Measurements from ENCODE around the gene ANKRD29. TPM values are rescaled to one million over a fixed set of nuclear protein-coding genes. Genes with fewer than 3 reads are reported as not detected.

The ANKRD29 gene
- total RNA-seq, 1 donor, result 0.43 TPM

DNA sequence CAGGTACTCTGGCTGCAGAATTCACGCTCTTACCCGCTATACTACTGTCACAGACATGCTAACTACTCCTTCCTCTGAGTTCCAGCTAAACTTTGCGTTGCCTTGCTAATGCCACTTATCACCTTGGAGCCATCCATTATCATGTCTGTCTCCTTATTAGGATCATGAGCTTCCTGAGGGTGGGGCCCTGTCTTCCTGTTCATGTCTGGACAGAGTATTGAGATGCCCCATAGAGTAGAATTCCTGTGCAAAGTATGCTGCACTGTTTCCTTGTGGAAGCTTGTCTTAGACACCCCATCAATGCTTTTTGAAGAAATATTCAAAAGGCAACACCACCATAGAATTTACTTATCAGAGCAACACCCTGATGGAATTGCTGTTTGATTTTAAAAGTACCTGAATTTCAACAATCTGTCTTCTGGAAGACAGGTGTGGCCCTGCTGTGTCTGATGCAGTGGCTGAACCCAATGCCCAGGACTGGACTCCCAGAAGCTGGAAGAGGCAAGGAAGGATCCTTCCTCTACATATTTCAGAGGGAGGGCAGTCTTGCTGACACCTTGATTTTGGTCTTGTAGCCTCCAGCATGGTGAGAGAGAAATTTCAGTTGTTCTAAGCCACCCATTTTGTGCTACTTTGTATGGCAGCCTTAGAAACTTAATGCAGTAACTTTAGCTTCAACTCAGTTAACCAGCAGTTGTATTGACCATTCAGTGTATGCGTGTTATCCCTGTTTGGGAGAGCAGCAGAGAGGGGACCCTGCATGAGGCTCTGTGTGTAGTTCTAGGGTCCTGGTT, 32.1 kb upstream of the ANKRD29 start:
- TF ChIP-seq, protein P1, sequence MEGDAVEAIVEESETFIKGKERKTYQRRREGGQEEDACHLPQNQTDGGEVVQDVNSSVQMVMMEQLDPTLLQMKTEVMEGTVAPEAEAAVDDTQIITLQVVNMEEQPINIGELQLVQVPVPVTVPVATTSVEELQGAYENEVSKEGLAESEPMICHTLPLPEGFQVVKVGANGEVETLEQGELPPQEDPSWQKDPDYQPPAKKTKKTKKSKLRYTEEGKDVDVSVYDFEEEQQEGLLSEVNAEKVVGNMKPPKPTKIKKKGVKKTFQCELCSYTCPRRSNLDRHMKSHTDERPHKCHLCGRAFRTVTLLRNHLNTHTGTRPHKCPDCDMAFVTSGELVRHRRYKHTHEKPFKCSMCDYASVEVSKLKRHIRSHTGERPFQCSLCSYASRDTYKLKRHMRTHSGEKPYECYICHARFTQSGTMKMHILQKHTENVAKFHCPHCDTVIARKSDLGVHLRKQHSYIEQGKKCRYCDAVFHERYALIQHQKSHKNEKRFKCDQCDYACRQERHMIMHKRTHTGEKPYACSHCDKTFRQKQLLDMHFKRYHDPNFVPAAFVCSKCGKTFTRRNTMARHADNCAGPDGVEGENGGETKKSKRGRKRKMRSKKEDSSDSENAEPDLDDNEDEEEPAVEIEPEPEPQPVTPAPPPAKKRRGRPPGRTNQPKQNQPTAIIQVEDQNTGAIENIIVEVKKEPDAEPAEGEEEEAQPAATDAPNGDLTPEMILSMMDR (IDR thresholded peaks at IDR 0.05; ENCODE audit: insufficient read depth, low read depth, low read length), result no peak
- H3K4me3 ChIP-seq (ENCODE audit: low read depth, low read length), result no peak overlapping the region
- DNase-seq (ENCODE audit: low read depth), result no peak

DNA sequence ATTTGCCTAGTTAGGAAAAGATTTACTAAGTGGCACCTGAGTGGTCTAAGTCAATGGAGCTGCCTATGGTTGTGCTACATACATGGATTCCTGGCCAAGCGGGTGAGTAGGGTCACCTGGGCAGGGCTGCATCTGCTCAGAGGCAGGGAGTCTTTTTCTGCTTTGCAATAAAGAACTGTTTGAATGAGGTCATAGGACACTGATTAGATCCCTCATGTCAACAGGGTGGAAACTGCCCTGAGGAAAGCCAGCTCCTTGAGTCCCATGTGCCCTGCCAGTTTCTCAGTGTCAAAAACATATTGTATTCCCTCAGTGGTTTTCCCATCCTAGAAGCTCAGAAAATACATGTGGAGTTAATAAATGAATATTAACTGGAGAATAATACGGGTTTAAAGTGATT, 31.1 kb upstream of the ANKRD29 start:
- DNase-seq (ENCODE audit: low read depth), result no peak
- no peak overlapping the region for H3K4me3 ChIP-seq (ENCODE audit: low read depth, low read length)
- TF ChIP-seq, protein P1 (IDR thresholded peaks at IDR 0.05; ENCODE audit: insufficient read depth, low read depth, low read length), result no peak

- no peak for DNase-seq (ENCODE audit: low read depth)
- TF ChIP-seq, protein P1 (IDR thresholded peaks at IDR 0.05; ENCODE audit: insufficient read depth, low read depth, low read length), result no peak
- H3K4me3 ChIP-seq (ENCODE audit: low read depth, low read length), result no peak overlapping the region
Measured at GRCh38 chr18:23690505-23691068, 27.9 kb upstream of the ANKRD29 start.

DNA sequence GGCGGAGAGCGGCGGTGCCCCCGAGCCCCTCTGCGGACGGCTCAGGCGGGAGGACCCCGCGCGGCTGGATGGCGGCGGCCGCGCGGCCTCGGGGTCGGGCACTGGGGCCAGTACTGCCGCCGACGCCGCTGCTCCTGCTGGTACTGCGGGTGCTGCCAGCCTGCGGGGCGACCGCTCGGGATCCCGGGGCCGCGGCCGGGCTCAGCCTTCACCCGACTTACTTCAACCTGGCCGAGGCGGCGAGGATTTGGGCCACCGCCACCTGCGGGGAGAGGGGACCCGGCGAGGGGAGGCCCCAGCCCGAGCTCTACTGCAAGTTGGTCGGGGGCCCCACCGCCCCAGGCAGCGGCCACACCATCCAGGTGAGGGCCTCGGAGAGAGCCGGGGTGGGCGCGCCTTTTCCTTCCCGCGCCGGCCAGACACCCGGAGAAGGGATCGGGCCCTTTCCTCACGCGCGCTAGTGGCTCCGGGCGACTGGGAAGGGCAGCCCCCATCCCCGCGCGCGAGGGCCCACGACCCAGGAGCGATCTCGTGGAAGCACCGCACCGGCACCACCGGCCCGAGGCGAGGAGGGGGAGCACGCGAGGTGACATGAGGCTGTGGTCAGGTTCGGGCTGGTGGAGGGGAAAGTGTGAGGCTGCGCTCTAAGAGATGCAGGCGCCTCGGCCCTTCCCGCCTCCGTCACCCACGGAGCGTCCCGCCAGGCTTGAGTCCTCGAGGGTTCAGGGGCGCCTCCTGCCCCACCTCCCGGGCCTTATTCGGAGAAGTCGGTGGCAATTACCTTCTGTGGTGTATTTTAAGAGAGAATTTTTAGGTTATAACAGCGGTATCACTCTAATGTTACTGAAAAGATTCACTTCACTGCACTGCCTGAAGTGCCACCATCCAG, 27.1 kb upstream of the ANKRD29 start:
- TF ChIP-seq, protein P1 (IDR thresholded peaks at IDR 0.05; ENCODE audit: insufficient read depth, low read depth, low read length), result no peak
- no peak for DNase-seq (ENCODE audit: low read depth)
- H3K4me3 ChIP-seq (ENCODE audit: low read depth, low read length), result peak overlapping the region; percentile 53

DNA sequence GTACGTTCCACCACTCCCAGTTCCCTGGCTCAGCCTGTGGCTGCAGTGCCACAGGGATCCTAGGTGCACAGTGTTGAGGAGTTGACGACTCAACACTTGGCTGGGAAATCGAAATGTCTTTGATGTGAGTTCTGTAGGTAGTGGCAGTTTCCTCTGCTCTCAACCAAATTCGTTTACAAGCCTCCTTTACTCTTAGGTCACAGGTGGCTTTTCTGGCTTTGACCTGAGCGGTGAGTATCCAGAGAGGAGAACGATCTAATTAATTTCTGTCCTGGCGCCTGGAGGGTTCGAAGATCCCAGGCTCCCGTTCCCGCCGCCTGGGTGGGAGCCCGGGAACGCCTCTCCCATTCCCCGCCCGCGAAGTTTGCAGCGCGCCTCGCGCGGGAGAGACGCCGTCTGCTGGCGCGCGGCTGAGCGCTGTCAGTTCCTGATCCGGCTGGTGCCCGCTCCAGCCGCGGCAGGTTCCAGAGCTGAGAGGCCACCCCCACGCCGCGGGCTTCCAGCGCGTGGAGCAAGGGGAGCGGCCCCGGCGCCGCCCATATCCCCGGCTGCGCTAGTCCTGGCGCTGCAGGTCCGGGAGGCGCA, 26.4 kb upstream of the ANKRD29 start, which contains the start of gene LAMA3:
Gene LAMA3, plus strand, starts transcription at position 423 of the 585 bp plus-strand sequence. CDS start 231 bp downstream, outside the sequence.
- peak; percentile 29 for DNase-seq (ENCODE audit: low read depth)

GRCh38 chr18:23688528-23688927, 25.8 kb upstream of the ANKRD29 start:
- DNase-seq (ENCODE audit: low read depth), result no peak
- no peak overlapping the region for H3K4me3 ChIP-seq (ENCODE audit: low read depth, low read length)
- TF ChIP-seq, protein P1 (IDR thresholded peaks at IDR 0.05; ENCODE audit: insufficient read depth, low read depth, low read length), result no peak

More for the DNA sequence above, 26.4 kb upstream of the ANKRD29 start, which contains the start of gene LAMA3:
- peak within 1 kb of the TSS; percentile 53 for H3K4me3 ChIP-seq (ENCODE audit: low read depth, low read length)
- TF ChIP-seq, protein P1 (IDR thresholded peaks at IDR 0.05; ENCODE audit: insufficient read depth, low read depth, low read length), result peak; percentile 7

Measured in fibroblast of villous mesenchyme (primary cell).